ENCODE data around the gene SPEM1.

DNA sequence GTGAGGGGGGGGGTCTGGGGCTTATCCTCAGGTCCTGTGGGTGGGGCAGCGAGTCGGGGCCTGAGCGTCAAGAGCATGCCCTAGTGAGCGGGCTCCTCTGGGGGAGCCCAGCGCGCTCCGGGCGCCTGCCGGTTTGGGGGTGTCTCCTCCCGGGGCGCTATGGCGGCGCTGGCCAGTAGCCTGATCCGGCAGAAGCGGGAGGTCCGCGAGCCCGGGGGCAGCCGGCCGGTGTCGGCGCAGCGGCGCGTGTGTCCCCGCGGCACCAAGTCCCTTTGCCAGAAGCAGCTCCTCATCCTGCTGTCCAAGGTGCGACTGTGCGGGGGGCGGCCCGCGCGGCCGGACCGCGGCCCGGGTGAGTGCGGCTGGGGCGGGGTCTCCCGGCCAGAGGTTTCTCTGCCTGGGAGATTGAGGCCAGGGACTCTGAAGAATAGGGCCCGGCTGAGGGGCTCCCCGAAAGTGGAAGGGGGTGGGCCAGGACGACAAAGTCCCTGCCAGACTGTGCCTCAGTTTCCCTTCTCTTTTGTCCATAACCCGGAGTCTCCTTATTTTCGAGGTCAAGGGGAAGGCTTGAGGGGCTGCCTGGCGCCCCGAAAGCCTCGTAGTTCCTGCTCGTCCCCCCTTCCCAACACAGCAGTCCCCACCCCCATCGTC lies 19.5 kb downstream of the SPEM1 start, which contains the start of gene FGF11:
- TF ChIP-seq NBN (conservative IDR thresholded peaks at IDR 0.05), result no peak
- TF ChIP-seq ZNF530 (CRISPR knock-in tag; IDR thresholded peaks at IDR 0.05; ENCODE audit: low read depth), result no peak
- no peak for TF ChIP-seq MTA3 (CRISPR knock-in tag; IDR thresholded peaks at IDR 0.05)
- TF ChIP-seq FOSL2 (CRISPR knock-in tag; IDR thresholded peaks at IDR 0.05), result no peak
- TF ChIP-seq, protein P1, sequence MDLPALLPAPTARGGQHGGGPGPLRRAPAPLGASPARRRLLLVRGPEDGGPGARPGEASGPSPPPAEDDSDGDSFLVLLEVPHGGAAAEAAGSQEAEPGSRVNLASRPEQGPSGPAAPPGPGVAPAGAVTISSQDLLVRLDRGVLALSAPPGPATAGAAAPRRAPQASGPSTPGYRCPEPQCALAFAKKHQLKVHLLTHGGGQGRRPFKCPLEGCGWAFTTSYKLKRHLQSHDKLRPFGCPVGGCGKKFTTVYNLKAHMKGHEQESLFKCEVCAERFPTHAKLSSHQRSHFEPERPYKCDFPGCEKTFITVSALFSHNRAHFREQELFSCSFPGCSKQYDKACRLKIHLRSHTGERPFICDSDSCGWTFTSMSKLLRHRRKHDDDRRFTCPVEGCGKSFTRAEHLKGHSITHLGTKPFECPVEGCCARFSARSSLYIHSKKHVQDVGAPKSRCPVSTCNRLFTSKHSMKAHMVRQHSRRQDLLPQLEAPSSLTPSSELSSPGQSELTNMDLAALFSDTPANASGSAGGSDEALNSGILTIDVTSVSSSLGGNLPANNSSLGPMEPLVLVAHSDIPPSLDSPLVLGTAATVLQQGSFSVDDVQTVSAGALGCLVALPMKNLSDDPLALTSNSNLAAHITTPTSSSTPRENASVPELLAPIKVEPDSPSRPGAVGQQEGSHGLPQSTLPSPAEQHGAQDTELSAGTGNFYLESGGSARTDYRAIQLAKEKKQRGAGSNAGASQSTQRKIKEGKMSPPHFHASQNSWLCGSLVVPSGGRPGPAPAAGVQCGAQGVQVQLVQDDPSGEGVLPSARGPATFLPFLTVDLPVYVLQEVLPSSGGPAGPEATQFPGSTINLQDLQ (CRISPR knock-in tag; IDR thresholded peaks at IDR 0.05), result no peak
- no peak for TF ChIP-seq EP300 (IDR thresholded peaks at IDR 0.05; ENCODE audit: low read depth in 2 of 2, low read length in 2 of 2)
- no peak for TF ChIP-seq EP300 (CRISPR knock-in tag; IDR thresholded peaks at IDR 0.05; ENCODE audit: borderline replicate concordance)
- no peak for TF ChIP-seq ZBTB1 (CRISPR knock-in tag; IDR thresholded peaks at IDR 0.05; ENCODE audit: borderline replicate concordance)
- no peak for TF ChIP-seq ZNF282 (IDR thresholded peaks at IDR 0.05; ENCODE audit: partially characterized antibody)
